Measurements from ENCODE around the gene STK32B.

Gene STK32B

GRCh38 chr4:5478169-5478568 lies 426.9 kb downstream of the STK32B start:
- DNase-seq = no peak

GRCh38 chr4:5478697-5479096 lies 427.4 kb downstream of the STK32B start:
- no peak for DNase-seq

- DNase-seq = no peak
These were observed 428.3 kb downstream of the STK32B start for GRCh38 chr4:5479518-5480060.

GRCh38 chr4:5488413-5488812 lies 437.1 kb downstream of the STK32B start:
- DNase-seq = no peak

- DNase-seq = no peak
These were observed 438.0 kb downstream of the STK32B start for GRCh38 chr4:5489260-5489659.

- no peak for DNase-seq
These were observed 446.2 kb downstream of the STK32B start for GRCh38 chr4:5497489-5497888.

- DNase-seq = no peak
These were observed 448.9 kb downstream of the STK32B start for GRCh38 chr4:5500165-5500564.

- DNase-seq = no peak
These were observed 452.2 kb downstream of the STK32B start for GRCh38 chr4:5503336-5503936.

- no peak for DNase-seq
These were observed 453.2 kb downstream of the STK32B start for GRCh38 chr4:5504486-5504885.

- no peak for DNase-seq
These were observed 459.2 kb downstream of the STK32B start for GRCh38 chr4:5510504-5510903.

- DNase-seq = no peak
These were observed 460.5 kb downstream of the STK32B start for GRCh38 chr4:5511791-5512190.

GRCh38 chr4:5515646-5516045 lies 464.4 kb downstream of the STK32B start:
- DNase-seq = no peak

GRCh38 chr4:5517372-5517771 lies 466.1 kb downstream of the STK32B start:
- no peak for DNase-seq

- no peak for DNase-seq
These were observed 473.4 kb downstream of the STK32B start for GRCh38 chr4:5524446-5525299.

- DNase-seq = no peak
These were observed 475.0 kb downstream of the STK32B start for GRCh38 chr4:5526080-5526846.

GRCh38 chr4:5527211-5527610 lies 475.9 kb downstream of the STK32B start:
- DNase-seq = no peak

- no peak for DNase-seq
These were observed 476.8 kb downstream of the STK32B start for GRCh38 chr4:5528031-5528436.

- DNase-seq = no peak
These were observed 480.8 kb downstream of the STK32B start for GRCh38 chr4:5532100-5532499.

- no peak for DNase-seq
These were observed 488.3 kb downstream of the STK32B start for GRCh38 chr4:5539584-5539983.

GRCh38 chr4:5541169-5541568 lies 489.9 kb downstream of the STK32B start:
- DNase-seq = no peak

GRCh38 chr4:5543681-5544080 lies 492.4 kb downstream of the STK32B start:
- no peak for DNase-seq

- no peak for DNase-seq
These were observed 493.5 kb downstream of the STK32B start for GRCh38 chr4:5544762-5545161.

- no peak for DNase-seq
These were observed 494.0 kb downstream of the STK32B start for GRCh38 chr4:5545271-5545670.

Measured in CD4-positive, alpha-beta T cell treated with Interleukin-6 for 4 hours (primary cell).